HepG2 (cell line): ENCODE data around the gene TMEM239. TPM values are rescaled to one million over a fixed set of nuclear protein-coding genes. Genes with fewer than 3 reads are reported as not detected.
A peak's percentile ranks its signal among the peaks of the same experiment; 100 is the strongest.

Experiments used
- ETS1 ChIP-seq: sonication (generic); formaldehyde crosslinking; IDR thresholded peaks from 2 replicates; pipeline ENCODE4 v1.4.0; 2020; ENCODE audit warnings: missing genetic modification reagents
- GFI1 ChIP-seq: sonication (generic); formaldehyde crosslinking; IDR thresholded peaks from 2 replicates; pipeline ENCODE4 v1.5.0; 2020; ENCODE audit warnings: missing genetic modification reagents, mild to moderate bottlenecking, borderline replicate concordance
- HES4 ChIP-seq: sonication (generic); formaldehyde crosslinking; IDR thresholded peaks from 2 replicates; pipeline ENCODE4 v1.9.0; 2021; ENCODE audit warnings: mild to moderate bottlenecking, missing genetic modification reagents, borderline replicate concordance
- IRF9 ChIP-seq: sonication (generic); formaldehyde crosslinking; IDR thresholded peaks from 2 replicates; pipeline ENCODE4 v1.8.0; 2022; ENCODE audit warnings: missing genetic modification reagents, mild to moderate bottlenecking, borderline replicate concordance
- MYNN ChIP-seq: sonication (generic); formaldehyde crosslinking; IDR thresholded peaks from 2 replicates; pipeline ENCODE4 v1.4.0; 2020; ENCODE audit warnings: mild to moderate bottlenecking, low read depth, missing genetic modification reagents
- NKX3-1 ChIP-seq: sonication (generic); formaldehyde crosslinking; IDR thresholded peaks from 2 replicates; pipeline ENCODE4 v1.5.0; 2020; ENCODE audit warnings: missing genetic modification reagents
- NPAS2 ChIP-seq: sonication (generic); formaldehyde crosslinking; IDR thresholded peaks from 2 replicates; pipeline ENCODE4 v1.8.0; 2022; ENCODE audit warnings: mild to moderate bottlenecking, missing genetic modification reagents, borderline replicate concordance
- PAF1 ChIP-seq: IDR thresholded peaks from 2 replicates; pipeline ENCODE4 v1.6.1; 2016; ENCODE audit warnings: missing genetic modification reagents, missing compliant biosample characterization
- SRSF1 ChIP-seq: fragments of 200-400 bp; formaldehyde crosslinking; optimal IDR thresholded peaks from 2 replicates; pipeline ENCODE3; 2017; ENCODE audit warnings: mild to moderate bottlenecking, low read depth, low read length, moderate library complexity
- THAP11 ChIP-seq: IDR thresholded peaks from 2 replicates; pipeline ENCODE4 v1.6.1; 2016; ENCODE audit warnings: missing biosample characterization, missing genetic modification reagents
- USF2 ChIP-seq, 2 experiments: sonication (generic) in 1 of 2; formaldehyde crosslinking in 1 of 2; IDR thresholded peaks; 2 replicates each; pipeline versions ENCODE4 v1.5.1 to v1.6.1; 2011 to 2020; ENCODE audit warnings: borderline replicate concordance in 1 of 2, low read depth in 1 of 2, low read length in 1 of 2, mild to moderate bottlenecking in 1 of 2, missing genetic modification reagents in 1 of 2, moderate library complexity in 1 of 2
- ZBTB21 ChIP-seq: sonication (generic); formaldehyde crosslinking; IDR thresholded peaks from 2 replicates; pipeline ENCODE4 v1.4.0; 2020; ENCODE audit warnings: missing genetic modification reagents
- ZKSCAN8 ChIP-seq: IDR thresholded peaks from 2 replicates; pipeline ENCODE4 v1.6.1; 2016; ENCODE audit warnings: borderline replicate concordance, missing genetic modification reagents, missing compliant biosample characterization
- ZNF121 ChIP-seq: sonication (generic); formaldehyde crosslinking; IDR thresholded peaks from 2 replicates; pipeline ENCODE4 v1.5.0; 2020; ENCODE audit warnings: mild to moderate bottlenecking, missing genetic modification reagents
- ZNF296 ChIP-seq: sonication (generic); formaldehyde crosslinking; conservative IDR thresholded peaks from 2 replicates; pipeline ENCODE4 v1.5.0; 2020; ENCODE audit warnings: mild to moderate bottlenecking, missing genetic modification reagents
- ZNF337 ChIP-seq: sonication (generic); formaldehyde crosslinking; IDR thresholded peaks from 2 replicates; pipeline ENCODE4 v1.5.1; 2020; ENCODE audit warnings: missing genetic modification reagents, low read depth, mild to moderate bottlenecking, borderline replicate concordance
- ZNF574 ChIP-seq: sonication (generic); formaldehyde crosslinking; IDR thresholded peaks from 2 replicates; pipeline ENCODE4 v1.4.0; 2020; ENCODE audit warnings: missing genetic modification reagents
- ZNF691 ChIP-seq: sonication (generic); formaldehyde crosslinking; IDR thresholded peaks from 2 replicates; pipeline ENCODE4 v1.4.0; 2020; ENCODE audit warnings: missing genetic modification reagents, low read depth, mild to moderate bottlenecking, borderline replicate concordance
- ZNF792 ChIP-seq: IDR thresholded peaks from 2 replicates; pipeline ENCODE4 v1.6.1; 2016
- ZSCAN9 ChIP-seq: IDR thresholded peaks from 2 replicates; pipeline ENCODE4 v1.6.1; 2016; ENCODE audit warnings: borderline replicate concordance
- polyA plus RNA-seq, 8 experiments: library from polyadenylated mRNA; depleted of rRNA in 3 of 8; stranded (reverse) in 7 of 8; unstranded in 1 of 8; fragments of >200 nt; fragmentation: Illumina TruSeq in 4 of 8; extraction: Trizol in 4 of 8; gene quantifications; 2 replicates each; pipeline versions ENCODE4 v1.2.1 to v1.2.3, GENCODE V29; 2011 to 2016; ENCODE audit warnings: low read depth in 4 of 8, missing spikeins in 1 of 8, mixed read lengths in 1 of 8; ENCODE audit not compliant: insufficient read depth in 1 of 8
- total RNA-seq, 5 experiments: library from RNA; depleted of rRNA; stranded (reverse); fragments of >200 nt; fragmentation: Illumina TruSeq; extraction: Trizol; gene quantifications; 2 replicates each; pipeline ENCODE4 v1.2.3, GENCODE V29; 2016; ENCODE audit warnings: low read depth in 1 of 5

The TMEM239 gene
- total and polyA plus RNA-seq, 2 of the 13 experiments (the other 11 are each of a cell fraction or from before 2014, with no cell fraction given): not detected

- TF ChIP-seq ZNF691 (peak; percentile 64; the same call in 1 of the 2 replicates), NKX3-1 (CRISPR knock-in tag) (peak; percentile 98), GFI1 (CRISPR knock-in tag) (peak; percentile 53; the same call in 1 of the 2 replicates), ZSCAN9 (peak; percentile 92; the same call in 1 of the 2 replicates), ZNF296 (peak; percentile 34), ZBTB21 (CRISPR knock-in tag) (no peak; the same call in 1 of the 2 replicates), IRF9 (CRISPR knock-in tag) (peak; percentile 98), SRSF1 (no peak), NPAS2 (no peak), PAF1 (CRISPR knock-in tag) (no peak), ZNF574 (CRISPR knock-in tag) (peak; percentile 98), ZNF337 (CRISPR knock-in tag) (no peak), MYNN (CRISPR knock-in tag) (peak; percentile 93; the same call in 1 of the 2 replicates), THAP11 (CRISPR knock-in tag) (peak; percentile 92), ETS1 (CRISPR knock-in tag) (peak; percentile 78; the same call in 1 of the 2 replicates), ZNF792 (peak; percentile 97), ZNF121 (CRISPR knock-in tag) (0 out of 2 replicates have a peak, but pooled peaks have one; percentile 45), HES4 (CRISPR knock-in tag) (peak; percentile 98; the same call in 1 of the 2 replicates), USF2 (IDR thresholded peaks at IDR 0.05; ENCODE audit: low read depth, low read length) (peak; percentile 98), USF2 (CRISPR knock-in tag; IDR thresholded peaks at IDR 0.05; ENCODE audit: borderline replicate concordance) (peak; percentile 99; the same call in 1 of the 2 replicates), ZKSCAN8 (CRISPR knock-in tag) (no peak)
These were observed 24.2 kb downstream of the TMEM239 start, which contains the start of the genes PCED1A and VPS16 (continued) for GRCh38 chr20:2840138-2840966.
